Hippocampal formation (tissue), 2 donors: Measurements from ENCODE around the gene RTN4R.

Source experiments
- DNase-seq, 2 donors: peaks; one replicate each; lab custom pipeline; 2025; lab: John Stamatoyannopoulos, UW

Gene RTN4R

GRCh38 chr22:20242393-20243175 is 25.5 kb downstream of the RTN4R start:
- DNase-seq, result no peak

GRCh38 chr22:20241579-20242392 is 26.3 kb downstream of the RTN4R start:
- DNase-seq, result peak in 1 of 2 donors; percentile 48

GRCh38 chr22:20240900-20241299 is 27.2 kb downstream of the RTN4R start:
- no peak for DNase-seq

DNA sequence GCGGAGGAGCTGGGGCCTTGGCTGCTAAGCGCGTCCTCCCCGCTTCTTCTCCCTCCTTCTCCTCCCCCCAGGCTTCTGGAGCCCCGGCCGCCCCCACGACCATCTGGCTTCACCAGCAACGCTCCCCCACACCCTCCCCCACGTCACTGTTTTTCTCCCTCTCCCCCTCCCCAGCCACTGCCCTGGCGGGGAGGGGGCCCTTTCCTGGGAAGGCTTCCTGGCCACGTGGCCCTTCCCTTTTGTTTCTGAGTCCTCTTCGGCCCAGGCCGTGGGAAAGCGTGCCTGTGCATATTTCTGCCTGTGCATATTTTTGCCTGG is 27.7 kb downstream of the RTN4R start:
- DNase-seq, result peak; percentile 44 to 50

DNA sequence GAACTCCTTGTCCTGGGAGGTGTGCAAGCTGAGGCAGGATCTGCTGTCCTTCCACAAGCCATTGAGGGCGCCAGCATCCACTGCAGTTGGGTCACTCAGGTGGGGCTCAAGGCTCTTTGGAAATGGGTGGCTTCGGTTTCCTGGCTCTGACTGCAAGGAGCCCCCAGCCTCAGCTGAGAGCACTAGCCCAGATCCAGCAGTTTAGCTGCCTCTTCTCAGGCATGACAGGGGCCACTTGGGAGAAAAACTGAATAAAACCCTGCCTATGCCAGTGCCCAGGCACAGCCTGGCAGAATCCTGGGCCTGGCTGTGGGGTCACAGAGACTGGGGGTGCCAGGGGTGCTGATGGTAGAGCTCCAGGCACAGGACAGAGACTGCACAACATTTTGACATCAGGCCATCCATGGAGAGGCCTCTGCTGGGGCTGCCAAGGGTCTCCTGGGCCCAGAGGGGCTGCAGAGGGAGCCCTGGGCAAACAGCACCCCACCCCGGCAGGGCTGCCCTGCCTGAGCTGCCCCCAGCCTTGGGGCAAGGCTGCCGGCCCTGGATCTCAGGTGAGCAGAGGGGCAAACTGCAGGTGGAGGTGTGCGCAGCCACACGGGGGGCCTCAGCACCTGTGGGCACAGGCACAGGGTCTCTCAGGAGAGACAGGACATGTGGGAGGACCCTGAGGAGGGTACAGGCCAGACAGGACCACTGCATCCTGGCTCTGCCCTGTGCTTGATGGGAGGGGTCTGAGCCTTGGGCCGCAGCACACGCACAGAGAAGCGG is 28.3 kb downstream of the RTN4R start:
- DNase-seq, result no peak

GRCh38 chr22:20238901-20239675 is 29.0 kb downstream of the RTN4R start:
- DNase-seq, result no peak

DNA sequence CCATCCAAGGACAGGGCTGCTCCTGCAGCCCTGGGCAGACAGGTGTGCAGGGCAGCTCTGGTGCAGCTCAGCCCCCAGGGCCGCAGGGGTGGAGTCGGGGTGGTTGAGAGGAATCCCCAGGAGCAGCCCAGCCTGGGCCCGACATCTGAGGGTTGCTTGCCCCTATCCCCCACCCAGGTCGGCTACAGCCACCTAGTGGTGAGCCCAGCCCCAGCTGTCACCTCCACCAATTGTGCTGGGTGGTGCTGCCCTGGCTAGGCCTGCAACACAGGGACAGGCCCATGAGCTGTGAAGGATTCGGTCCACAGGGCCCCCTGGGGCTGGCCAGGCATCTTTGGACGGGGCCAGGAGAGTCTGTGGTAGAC is 29.6 kb downstream of the RTN4R start:
- DNase-seq, result peak in 1 of 2 donors; percentile 47

DNA sequence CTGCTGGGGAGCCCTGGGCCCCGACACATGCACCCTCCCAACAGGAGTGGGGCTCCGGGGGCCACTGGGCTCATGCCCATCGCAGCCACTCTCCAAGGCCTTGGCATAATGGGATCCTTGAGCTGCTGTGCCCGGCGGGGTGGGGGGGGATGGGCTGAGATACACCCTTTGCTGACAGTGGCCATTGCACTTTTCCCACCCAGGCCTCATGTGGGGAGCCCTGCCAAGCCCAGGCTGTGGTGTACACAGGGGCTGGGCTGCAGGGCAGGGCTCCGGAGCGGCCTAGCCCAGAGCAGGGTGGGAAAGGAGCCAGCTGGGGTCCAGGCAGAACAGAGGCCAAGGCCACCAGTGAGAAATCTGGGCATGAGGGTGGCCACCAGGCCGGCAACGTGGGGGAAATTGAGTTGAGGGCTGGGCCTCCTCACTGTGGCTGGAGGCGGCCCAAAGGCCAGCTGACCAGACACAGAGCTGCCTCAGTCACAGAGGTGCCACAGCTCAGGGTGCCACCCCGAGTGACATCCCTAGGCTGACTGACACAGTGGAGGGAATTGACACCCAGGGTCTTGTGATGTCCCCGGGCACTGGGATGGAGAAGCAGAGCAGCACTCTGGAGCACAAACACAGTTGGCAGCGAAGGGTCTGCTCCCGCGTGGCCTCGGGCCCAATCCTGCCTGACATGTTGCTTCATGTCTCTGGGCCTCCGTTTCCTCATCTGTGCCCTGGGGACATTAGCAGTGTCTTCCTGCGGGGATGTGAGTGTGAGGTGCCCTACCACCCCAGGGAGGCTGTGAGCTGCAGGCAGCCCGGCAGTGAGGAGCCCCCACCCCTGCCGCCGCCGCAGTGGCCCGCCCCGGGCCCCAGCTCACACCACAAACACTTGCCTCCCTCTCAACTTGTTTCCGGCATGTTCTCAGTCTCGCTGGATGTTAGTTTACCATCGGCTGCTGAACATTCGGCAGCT is 30.4 kb downstream of the RTN4R start:
- peak in 1 of 2 donors; percentile 15 for DNase-seq

DNA sequence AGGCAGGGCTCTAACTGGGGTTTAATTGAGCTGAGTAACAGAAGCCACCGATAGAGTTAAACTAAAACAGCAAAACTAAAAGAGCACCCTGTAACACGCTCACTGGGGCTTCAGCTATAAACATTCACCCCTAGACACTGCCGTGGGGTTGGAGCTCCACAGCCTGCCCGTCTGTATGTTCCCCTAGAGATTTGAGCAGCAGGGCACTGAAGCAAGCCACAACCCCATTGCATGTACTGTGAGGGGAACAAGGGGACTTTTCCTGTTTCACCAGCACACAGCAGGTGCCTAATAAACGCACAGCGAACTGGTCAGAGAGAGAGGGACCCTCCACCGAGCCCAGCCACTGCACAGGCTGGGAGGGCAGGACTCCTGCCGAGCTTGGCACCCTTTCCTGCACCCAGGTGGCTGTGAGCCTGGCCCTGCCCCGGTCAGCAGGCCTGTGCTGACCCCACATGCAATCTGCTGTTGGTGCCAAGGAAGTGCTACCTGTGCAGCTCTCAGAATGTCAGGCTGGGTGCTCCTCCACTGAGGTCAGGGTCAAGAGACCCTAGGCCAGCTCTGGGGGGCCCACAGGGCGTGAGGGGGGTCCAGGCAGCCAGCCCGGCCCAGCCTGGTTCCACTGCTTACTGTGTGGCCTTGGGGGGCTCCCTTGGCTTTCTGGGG is 31.9 kb downstream of the RTN4R start:
- DNase-seq, result no peak

DNA sequence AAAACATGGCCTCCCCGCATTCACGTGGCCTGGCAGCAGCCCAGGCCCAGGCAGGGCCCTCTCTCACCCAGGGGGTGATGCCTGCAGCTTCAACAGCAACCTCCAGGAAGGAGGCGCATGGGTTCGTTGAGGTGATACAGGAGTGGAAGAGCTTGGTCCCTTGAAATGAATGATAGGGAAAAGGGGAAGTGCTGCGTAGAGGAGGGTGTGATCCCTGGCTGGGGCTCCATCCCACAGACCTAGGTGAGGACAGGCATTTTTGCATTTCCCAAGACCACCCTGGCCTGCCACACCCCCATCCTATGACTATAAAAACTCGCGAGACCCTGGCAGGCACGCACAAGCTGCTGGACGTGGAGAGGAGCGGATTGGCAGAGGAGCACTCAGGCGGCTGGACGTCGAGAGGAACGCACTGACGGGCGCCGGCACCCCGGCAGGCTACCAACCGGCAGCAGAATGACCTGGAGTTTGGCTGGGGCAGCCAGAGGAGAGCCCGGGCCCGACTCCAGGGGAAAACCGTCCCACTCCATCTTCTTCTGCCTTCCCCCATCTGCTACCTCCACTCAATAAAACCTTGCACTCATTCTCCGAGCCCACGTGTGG is 32.6 kb downstream of the RTN4R start:
- DNase-seq, result no peak

DNA sequence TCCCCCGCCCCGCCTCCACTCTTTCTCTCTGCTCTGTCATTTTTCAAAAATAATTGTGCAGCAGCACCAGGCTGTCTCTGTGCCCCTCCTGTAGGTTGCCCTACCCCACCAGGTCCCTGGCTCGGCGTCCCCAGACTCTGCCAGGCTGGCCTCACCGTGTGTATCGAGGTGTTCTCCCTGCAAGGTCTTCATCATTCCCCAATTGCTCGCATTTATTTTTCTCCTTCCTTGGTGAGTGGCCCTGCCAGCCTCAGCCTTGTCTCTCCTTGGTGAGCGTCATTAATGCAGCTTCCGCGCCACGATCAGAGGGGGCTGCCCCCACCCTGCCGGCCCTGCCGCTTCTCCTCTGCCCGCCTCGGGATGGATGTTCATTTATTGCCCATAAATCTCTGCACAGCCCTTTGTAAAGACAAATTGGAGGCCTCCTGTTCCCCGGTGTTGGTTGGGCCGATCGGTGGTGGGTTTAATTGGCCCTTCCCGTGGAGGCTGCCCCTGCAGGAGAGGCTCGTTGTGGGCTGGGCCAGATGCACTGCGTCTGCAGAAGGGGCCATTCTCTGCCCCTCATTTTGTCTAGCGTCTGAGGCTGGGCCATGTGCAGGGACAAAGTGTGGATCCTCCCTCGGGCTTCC is 33.2 kb downstream of the RTN4R start:
- DNase-seq, result no peak

DNA sequence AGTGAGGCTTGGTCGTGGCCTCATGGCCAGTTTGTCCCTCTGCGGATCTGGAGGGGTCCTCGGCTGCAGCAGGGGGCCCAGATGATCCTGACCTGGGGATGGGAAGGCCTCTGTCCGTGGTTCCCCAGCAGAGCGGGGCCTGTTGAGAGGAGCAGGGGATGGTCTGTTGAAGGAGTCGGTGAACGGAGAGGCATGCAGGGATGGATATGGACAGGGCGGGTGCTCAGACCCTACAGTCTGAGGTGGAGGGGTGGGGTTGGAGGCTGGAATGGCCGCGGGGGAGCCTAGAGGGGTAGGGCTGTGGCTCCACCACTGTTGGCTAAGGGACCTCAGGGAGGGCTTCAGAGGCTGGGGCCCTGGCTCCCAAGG is 33.8 kb downstream of the RTN4R start:
- no peak for DNase-seq

GRCh38 chr22:20233351-20234313 is 34.5 kb downstream of the RTN4R start:
- DNase-seq, result no peak

- DNase-seq, result no peak
Observed at GRCh38 chr22:20232781-20233180, 35.3 kb downstream of the RTN4R start.

DNA sequence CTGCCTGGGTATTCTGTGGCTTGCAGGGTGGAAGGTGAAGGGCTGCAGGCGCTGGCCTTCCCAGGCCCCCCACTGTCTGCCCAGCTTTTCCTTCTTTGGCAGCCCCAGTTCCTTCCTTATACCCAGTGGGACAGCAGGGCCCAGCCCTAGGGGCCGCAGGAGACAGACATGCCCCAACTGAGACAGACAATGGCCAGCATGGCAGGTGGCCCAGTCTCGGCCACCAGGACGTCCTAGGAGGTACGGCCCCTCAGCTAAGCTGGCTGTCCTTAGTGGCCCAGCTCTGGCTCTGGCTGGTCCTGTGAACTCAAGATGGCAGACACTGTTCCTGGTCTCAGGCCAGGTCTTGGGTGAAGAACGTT is 35.9 kb downstream of the RTN4R start:
- no peak for DNase-seq

- no peak for DNase-seq
Observed at GRCh38 chr22:20231514-20232236, 36.4 kb downstream of the RTN4R start.

- DNase-seq, result no peak
Observed at GRCh38 chr22:20230777-20231420, 37.2 kb downstream of the RTN4R start.
